ENCODE measurements around the gene AOPEP. TPM values are rescaled to one million over a fixed set of nuclear protein-coding genes. Genes with fewer than 3 reads are reported as not detected.

Gene AOPEP
- total RNA-seq, 1 donor from 2014 or later = 305 TPM

DNA sequence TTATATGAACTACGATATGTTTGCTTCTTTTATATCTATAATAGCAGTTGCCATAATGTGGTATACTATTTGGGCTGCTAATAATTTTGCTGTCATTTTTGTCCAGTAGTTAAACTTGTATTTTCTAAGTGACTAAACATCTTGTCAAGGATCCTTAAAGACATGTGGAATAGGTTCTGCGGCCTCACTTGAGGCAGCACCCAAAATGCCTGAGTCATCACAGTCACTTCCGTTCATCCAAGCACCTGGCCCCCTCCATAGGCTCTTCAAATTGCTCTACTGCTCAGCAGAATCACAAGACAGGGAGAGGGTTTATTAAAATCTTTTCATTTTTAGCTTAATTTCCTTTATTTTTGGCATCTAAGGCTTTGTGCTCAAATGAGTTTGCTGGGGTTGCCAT, 259.1 kb downstream of the AOPEP start:
- no peak overlapping the region for H3K27ac ChIP-seq
- no peaks in the 10 kb centered on the region for H3K9me3 ChIP-seq
- H3K4me3 ChIP-seq = no peak overlapping the region
- H3K27me3 ChIP-seq = no peaks in the 10 kb centered on the region
- H3K36me3 ChIP-seq = no peaks in the 10 kb centered on the region
- intact Hi-C loops (cut with DNase I) = no loop called here
- no peak for TF ChIP-seq POLR2A (IDR thresholded peaks at IDR 0.05)
- TF ChIP-seq POLR2AphosphoS5 (IDR thresholded peaks at IDR 0.05; ENCODE audit: insufficient read depth in 1 of 2, low read depth in 1 of 2) = no peak
- TF ChIP-seq, protein P1, sequence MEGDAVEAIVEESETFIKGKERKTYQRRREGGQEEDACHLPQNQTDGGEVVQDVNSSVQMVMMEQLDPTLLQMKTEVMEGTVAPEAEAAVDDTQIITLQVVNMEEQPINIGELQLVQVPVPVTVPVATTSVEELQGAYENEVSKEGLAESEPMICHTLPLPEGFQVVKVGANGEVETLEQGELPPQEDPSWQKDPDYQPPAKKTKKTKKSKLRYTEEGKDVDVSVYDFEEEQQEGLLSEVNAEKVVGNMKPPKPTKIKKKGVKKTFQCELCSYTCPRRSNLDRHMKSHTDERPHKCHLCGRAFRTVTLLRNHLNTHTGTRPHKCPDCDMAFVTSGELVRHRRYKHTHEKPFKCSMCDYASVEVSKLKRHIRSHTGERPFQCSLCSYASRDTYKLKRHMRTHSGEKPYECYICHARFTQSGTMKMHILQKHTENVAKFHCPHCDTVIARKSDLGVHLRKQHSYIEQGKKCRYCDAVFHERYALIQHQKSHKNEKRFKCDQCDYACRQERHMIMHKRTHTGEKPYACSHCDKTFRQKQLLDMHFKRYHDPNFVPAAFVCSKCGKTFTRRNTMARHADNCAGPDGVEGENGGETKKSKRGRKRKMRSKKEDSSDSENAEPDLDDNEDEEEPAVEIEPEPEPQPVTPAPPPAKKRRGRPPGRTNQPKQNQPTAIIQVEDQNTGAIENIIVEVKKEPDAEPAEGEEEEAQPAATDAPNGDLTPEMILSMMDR (IDR thresholded peaks at IDR 0.05) = no peak
- H3K4me1 ChIP-seq = no peaks in the 10 kb centered on the region
- no peak for DNase-seq (ENCODE audit: extremely low spot score in 2 of 2)

DNA sequence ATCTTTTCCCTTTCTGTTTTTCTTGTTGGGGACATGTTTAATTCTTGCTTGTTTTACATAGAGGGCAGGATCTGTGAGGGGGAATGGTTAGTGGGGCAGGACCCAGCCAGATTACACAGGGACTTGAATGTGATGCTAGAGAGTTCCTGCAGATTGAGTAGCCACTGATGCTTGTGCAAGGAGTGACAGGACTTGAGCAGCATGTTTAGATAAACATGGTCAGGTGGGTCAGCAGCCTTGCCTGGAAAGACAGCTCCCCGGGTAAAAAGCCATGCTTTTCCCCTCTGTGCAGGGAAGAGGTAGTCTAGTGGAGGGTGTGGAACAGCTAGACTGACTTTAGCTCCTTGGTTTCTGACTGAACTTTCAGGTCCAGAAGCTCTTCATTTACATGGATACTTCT, 261.2 kb downstream of the AOPEP start:
- H3K9me3 ChIP-seq = no peaks in the 10 kb centered on the region
- H3K4me1 ChIP-seq = no peaks in the 10 kb centered on the region
- TF ChIP-seq POLR2AphosphoS5 (IDR thresholded peaks at IDR 0.05; ENCODE audit: insufficient read depth in 1 of 2, low read depth in 1 of 2) (no peak), POLR2A (IDR thresholded peaks at IDR 0.05) (no peak)
- TF ChIP-seq, protein P1 (IDR thresholded peaks at IDR 0.05) = no peak
- H3K27me3 ChIP-seq = no peaks in the 10 kb centered on the region
- no peak overlapping the region for H3K4me3 ChIP-seq
- H3K27ac ChIP-seq = no peak overlapping the region
- H3K36me3 ChIP-seq = no peaks in the 10 kb centered on the region
- intact Hi-C loops (cut with DNase I) = no loop called here
- DNase-seq (ENCODE audit: extremely low spot score in 2 of 2) = no peak

DNA sequence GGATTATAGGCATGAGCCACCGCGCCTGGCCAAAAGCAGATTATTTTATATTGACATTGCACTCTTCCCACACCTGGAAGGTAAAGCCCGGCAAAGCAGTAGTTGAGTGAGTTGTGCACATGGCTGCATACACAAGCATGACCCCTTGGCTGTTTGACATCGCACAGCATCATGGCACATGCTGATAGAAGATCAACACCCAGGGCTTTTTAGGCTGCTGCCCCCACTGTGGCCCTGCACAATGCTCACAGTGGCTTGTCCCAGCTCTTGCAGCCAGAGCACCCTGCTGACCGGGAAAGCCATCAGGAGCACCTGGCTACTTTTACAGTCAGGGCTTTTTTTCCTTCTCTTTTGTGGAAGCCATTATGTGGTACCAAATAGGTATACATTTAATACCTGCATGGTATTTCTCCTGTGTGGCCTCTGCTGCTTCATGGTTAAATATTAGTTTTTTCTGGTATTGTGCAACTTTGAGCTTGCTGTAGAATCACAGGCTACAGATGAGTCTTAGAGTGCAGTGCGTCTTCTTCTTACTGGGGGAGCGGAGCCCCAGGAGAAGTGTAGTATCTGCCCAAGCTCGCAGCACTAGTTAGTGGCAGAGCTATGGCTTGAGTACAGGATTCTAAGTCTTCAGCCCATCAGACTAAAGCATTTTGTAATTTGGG, 264.5 kb downstream of the AOPEP start:
- Histone ChIP-seq H3K4me1 (peaks cover 9% of the 10 kb centered on the region), H3K4me3 (no peak overlapping the region), H3K27ac (no peak overlapping the region), H3K9me3 (no peaks in the 10 kb centered on the region), H3K27me3 (no peaks in the 10 kb centered on the region), H3K36me3 (no peaks in the 10 kb centered on the region)
- intact Hi-C loops (cut with DNase I) = no loop called here
- DNase-seq (ENCODE audit: extremely low spot score in 2 of 2) = no peak
- TF ChIP-seq POLR2AphosphoS5 (IDR thresholded peaks at IDR 0.05; ENCODE audit: insufficient read depth in 1 of 2, low read depth in 1 of 2) (no peak), POLR2A (IDR thresholded peaks at IDR 0.05) (no peak)
- TF ChIP-seq, protein P1 (IDR thresholded peaks at IDR 0.05) = no peak

DNA sequence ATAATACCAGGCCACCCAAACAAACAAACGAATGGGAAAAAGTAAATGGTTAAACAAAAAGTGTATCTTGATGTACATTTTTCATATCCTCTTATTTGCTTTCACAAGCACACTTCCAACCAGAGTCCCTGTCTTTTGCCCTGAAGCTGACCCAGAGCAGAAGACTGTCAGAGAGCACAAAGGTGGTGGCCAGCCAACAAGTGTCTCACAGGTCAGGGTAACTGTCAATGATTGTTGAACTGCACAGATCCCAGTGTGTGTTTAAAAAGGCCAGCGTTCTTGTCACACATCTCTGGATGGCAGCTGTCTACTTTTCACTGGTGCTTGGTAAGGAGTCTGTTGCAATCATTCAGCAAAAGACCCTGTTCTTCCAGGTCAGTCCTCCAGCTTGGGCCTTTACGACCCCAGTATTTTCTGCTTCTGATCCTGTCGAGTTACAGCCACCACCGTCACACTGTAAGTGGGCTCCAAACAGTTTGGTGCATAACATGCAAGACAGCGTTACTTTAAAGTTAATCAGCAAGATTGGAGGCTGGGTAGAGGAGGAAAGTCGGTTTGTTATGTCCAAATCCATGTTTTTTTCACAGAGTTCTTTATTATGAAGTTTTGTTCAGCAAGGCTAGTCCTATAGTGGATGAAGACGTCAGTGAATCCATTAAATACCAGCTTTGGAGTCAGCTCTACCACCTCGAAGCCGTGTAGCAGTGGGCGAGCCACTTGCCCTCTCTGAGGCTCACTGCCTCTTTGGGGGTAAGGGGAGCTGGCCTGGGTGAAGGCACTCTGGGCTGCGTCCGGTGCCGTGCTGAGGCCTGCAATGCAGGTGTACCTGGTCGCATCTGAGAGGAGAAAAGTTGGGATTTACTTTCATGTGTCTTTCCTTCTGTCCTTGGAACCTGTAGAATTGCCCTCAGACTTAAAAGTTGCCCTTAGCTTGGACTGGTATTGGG, 265.7 kb downstream of the AOPEP start:
- peak overlapping the region; percentile 69 for H3K27ac ChIP-seq
- intact Hi-C loops (cut with DNase I) = no loop called here

More for the DNA sequence above, 265.7 kb downstream of the AOPEP start:
- Histone ChIP-seq H3K9me3 (no peaks in the 10 kb centered on the region), H3K4me3 (no peak overlapping the region), H3K36me3 (no peaks in the 10 kb centered on the region), H3K27me3 (no peaks in the 10 kb centered on the region), H3K4me1 (peaks cover 17% of the 10 kb centered on the region)
- TF ChIP-seq, protein P1 (IDR thresholded peaks at IDR 0.05) = no peak
- no peak for TF ChIP-seq POLR2A (IDR thresholded peaks at IDR 0.05)
- no peak for TF ChIP-seq POLR2AphosphoS5 (IDR thresholded peaks at IDR 0.05; ENCODE audit: insufficient read depth in 1 of 2, low read depth in 1 of 2)
- no peak for DNase-seq (ENCODE audit: extremely low spot score in 2 of 2)
